Measurements from ENCODE around the gene BAK1.
A peak's percentile ranks its signal among the peaks of the same experiment; 100 is the strongest.

Gene BAK1

DNA sequence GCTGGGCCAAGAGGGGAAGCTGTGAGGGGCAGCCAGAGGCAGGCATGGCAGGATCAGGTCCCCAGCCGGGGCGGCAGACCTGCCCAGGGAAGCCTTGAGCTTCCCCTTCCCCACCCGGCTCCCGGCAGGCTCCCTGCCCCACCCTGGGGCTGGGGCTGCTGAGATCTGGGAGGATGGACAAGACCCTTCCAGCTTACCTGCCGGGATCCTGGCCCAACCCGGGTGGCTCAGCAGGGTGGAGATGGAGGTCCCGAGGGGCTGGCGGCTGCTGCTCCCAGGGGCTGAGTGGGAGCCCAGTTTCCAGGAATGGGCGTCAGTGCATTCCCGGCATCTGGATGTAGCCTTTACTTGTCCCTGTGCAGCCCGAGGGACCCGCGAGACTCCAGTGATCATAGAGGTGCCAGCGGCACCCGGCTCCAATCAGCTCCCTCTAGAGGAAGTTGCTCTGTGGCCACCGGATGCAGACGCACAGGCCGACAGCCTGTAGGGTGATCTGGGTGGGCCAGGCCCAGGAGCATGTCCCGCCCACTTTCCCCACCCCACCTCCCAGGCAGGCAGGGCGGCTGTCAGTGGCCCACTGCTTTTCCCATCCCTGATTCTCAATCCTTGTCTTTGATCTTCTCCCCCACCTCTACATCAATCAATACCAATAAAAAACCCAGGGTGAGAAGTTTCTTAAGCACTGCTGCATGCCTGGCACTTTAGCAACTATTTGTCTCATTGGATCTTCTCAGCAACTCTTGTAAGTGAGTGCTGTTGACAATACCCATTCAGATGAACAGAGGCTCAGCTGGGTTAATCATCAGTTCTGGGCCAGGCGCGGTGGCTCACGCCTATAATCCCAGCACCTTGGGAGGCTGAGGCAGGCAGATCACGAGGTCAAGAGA is at the start of gene BAK1:
TSS of gene BAK1 (minus strand) at position 449 of the 887 bp plus-strand sequence. CDS start 2,672 bp downstream, outside the sequence.
- TF ChIP-seq POLR2A (IDR thresholded peaks at IDR 0.05; ENCODE audit: low read length) (peak; percentile 79), GATA1 (IDR thresholded peaks at IDR 0.05; ENCODE audit: low read depth, low read length) (no peak)

DNA sequence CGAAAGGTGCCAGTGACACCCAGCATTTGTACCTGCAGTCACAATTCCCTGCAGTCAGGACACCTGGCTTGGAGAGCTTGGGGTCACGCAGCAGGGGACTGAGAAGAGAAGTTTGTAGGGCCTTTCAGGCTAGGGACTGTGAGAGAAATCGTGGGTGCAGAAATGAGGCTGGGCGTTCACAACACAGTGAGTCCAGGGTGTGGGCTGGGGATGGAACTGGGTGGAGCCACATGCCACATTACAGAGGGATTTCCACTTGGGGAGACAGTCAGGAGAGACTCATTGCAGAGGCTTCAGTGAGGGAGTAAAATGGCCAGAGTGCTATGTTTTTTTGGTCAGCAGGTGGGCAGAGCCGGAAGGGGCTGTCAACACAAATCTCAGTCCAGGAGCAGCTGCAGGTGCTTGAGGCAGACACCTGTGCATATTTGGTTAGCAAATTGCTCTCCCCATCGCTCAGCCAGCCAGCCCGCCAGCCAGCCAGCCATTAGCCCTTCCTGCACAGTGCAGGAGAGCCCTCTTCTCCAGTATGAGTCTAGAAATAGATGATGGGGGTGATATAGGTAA is 48.4 kb upstream of the BAK1 start:
- TF ChIP-seq GATA1 (IDR thresholded peaks at IDR 0.05; ENCODE audit: low read depth, low read length) (no peak), POLR2A (IDR thresholded peaks at IDR 0.05; ENCODE audit: low read length) (no peak)
- no peak for DNase-seq

More for the DNA sequence above, at the start of gene BAK1:
- DNase-seq: peak; percentile 87

DNA sequence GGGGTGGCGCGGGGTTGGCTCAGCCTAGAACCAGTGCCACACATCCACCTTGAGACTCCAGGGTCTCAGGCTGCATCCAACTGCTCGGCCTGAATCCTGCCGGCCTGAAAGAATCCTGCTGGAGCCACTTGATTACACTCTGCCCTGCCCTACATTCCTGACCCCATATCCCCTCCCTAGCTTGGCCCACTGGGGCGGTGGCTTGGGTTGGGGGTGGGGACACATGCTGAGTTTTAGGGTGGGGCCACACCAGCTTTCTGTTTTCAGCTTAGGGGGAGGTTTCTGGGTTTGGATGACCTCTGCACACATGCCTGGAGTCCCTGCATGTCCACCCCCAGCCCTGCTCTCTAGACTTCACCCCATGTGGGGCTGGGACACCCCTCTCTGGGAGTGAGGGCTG is 47.8 kb upstream of the BAK1 start:
- no peak for TF ChIP-seq POLR2A (IDR thresholded peaks at IDR 0.05; ENCODE audit: low read length)
- no peak for TF ChIP-seq GATA1 (IDR thresholded peaks at IDR 0.05; ENCODE audit: low read depth, low read length)
- DNase-seq: no peak

DNA sequence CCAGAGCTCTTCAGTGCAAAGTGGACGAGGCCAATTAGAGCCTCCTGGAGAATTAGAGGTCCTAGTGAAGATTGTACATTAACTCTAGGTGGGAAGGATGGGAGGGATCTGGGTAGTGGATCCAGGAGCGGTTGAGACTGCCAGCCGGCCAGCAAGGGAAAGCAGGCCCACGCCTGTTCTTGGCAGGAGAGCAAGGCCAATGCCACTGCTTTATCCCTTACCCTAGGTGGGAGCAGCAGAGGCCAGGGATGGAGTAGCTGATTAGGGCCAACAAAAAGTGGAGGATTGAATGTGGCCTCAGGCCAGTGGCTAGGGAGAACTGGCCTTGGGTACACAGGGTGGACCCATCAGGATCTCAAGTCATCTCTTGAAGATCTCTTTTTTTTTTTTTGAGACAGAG is 44.8 kb upstream of the BAK1 start:
- TF ChIP-seq GATA1 (IDR thresholded peaks at IDR 0.05; ENCODE audit: low read depth, low read length): no peak
- TF ChIP-seq POLR2A (IDR thresholded peaks at IDR 0.05; ENCODE audit: low read length): no peak
- DNase-seq: no peak

DNA sequence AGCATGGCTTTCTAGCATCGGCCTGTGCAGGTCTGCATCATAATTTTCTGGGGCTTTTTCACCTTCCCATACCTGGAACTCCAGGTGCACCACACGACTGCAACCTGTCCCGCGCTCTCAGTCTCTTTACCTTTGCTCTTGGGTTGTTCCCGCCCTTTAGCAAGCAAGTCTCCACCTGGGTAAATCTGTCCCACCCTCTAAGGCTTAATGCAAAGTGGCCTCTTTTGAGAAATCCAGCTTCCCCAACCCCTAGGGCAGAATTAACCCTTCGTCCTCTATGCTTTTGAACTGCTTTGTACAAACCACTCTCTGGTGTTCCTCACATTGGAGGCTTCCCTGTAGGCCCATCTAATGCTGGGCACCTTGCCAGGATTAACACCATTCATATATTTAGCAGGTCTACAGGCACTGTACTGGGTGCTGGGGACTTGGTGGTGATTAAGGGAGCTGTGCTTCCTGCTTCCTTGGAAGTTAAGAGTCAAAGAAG is 43.9 kb upstream of the BAK1 start:
- no peak for DNase-seq
- TF ChIP-seq POLR2A (IDR thresholded peaks at IDR 0.05; ENCODE audit: low read length) (no peak), GATA1 (IDR thresholded peaks at IDR 0.05; ENCODE audit: low read depth, low read length) (no peak)

DNA sequence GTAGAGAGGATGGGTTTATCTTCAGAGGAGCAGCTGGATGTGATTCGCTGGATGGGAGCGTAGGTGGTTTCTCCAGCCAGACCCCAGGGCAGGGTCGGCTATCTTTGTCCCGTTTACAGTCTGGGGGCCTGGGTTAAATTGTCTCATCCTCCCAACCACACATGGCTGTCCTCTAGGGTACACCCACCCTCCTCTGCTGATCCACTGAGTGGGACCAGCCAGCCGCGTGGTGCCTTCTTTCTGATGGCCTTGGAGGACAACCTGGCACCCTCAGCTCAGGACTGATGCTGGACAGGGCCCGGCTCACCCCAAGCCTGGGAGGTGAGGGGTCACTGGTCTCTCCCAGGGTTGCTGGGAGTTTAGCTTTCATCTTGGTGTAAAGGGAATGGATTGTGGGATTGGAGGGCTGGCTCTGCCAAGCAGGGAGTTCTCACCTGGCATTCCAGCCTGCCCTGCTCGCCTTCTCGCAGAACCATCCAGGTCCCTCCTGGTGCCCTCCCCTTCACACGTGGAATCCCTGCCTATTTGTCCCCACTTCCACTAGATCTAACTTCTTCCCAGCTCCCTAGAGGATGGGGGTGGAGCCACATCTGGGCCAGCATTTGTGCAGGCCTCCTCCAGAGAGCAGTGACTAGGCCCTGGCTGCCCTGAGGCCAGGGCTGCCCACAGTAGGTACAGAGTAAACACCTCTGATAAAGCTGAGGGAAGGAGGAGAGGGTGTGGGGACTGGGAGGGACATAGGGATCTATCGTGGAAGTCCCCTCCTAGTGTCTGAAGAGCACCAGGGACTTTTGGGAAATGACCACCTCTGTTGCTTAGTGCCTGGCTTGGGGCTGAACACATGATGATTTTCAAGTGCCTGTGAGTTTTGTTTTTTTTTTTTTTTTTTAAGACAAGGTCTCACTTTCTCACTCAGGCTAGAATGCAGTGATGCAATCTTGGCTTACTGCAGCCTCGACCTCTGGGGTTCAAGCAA is 42.7 kb upstream of the BAK1 start:
- no peak for DNase-seq

DNA sequence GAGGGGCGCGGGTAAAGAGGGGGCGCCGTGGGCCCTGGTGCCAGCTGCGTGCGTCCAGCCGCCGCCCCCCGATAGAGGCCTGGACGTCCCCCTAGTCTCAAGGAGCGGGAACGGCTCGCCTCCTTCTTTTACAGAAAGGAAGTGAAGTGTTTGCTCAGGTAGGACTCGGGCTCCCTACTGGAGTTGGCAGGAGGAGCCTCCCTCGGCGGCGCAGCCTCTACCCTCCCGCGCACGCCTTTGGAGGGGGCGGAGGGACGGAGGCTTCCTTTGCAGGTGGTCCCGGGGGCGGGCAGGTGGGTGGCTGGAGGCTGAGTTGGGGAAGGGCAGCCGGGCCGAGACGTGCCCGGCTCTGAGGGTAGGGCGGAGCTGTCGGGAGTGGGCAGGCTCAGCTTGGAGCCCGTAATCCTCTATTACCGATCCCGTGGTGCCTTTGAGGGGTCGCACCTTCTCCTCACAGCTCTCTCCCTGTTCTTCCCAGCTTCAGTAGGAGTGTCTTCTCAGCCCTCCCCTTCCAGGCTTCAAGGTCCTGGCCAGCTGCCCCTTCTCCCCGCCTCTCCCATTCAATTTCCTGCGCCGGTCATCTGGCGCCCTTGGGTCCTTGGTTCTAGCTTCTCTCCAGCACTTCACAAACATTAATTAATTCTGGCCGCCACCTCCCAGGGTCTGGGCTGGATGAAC is 41.8 kb upstream of the BAK1 start:
- DNase-seq: no peak

More for the DNA sequence above, 42.7 kb upstream of the BAK1 start:
- TF ChIP-seq GATA1 (IDR thresholded peaks at IDR 0.05; ENCODE audit: low read depth, low read length): no peak
- TF ChIP-seq POLR2A (IDR thresholded peaks at IDR 0.05; ENCODE audit: low read length): no peak

DNA sequence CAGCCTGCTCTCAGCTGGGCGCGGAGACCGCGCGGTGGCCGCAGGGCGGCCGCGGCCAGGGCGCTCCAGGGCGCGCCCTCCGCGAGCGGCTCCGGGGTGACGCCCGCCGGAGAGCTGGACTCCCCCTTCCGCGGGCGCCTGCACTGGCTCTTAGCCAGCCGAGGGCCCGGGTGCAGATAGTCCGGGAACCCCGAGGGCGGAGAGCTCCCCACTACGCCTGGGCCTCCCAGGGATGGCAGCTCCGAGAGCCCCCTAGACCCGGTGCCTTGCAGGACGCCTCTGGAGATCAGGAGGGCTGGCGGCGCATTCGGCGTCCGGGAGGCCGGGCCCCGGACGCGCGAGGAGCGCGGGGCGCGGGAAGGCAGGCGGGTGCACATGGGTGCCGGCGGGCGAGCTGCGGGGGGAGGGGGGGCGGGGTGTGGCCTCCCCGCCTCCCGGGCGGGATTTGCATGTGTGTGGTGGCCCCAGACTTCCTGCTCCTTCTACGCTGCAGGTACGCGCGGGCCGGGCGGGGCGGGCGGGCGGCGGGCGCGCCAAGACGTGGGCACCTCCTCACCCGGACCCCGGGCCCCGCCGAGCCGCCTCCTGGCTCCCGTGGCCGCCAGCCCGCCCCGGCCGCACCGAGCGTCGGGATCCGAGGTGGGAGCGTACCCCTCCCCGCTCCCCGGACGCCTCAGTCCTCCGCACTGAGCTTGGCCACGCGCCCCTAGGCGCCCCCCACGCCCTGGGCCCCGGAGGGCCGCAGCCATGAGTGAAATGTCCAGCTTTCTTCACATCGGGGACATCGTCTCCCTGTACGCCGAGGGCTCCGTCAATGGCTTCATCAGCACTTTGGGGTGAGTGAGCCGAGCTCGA is 41.0 kb upstream of the BAK1 start, which contains the start of gene ITPR3:
TSS of gene ITPR3 (plus strand) at position 467 of the 855 bp plus-strand sequence. CDS start at position 748, 281 bp downstream.
- DNase-seq: peak; percentile 49 to 59
- TF ChIP-seq POLR2A (IDR thresholded peaks at IDR 0.05; ENCODE audit: low read length): no peak
- no peak for TF ChIP-seq GATA1 (IDR thresholded peaks at IDR 0.05; ENCODE audit: low read depth, low read length)

More for the DNA sequence above, 41.8 kb upstream of the BAK1 start:
- no peak for TF ChIP-seq GATA1 (IDR thresholded peaks at IDR 0.05; ENCODE audit: low read depth, low read length)
- TF ChIP-seq POLR2A (IDR thresholded peaks at IDR 0.05; ENCODE audit: low read length): no peak

DNA sequence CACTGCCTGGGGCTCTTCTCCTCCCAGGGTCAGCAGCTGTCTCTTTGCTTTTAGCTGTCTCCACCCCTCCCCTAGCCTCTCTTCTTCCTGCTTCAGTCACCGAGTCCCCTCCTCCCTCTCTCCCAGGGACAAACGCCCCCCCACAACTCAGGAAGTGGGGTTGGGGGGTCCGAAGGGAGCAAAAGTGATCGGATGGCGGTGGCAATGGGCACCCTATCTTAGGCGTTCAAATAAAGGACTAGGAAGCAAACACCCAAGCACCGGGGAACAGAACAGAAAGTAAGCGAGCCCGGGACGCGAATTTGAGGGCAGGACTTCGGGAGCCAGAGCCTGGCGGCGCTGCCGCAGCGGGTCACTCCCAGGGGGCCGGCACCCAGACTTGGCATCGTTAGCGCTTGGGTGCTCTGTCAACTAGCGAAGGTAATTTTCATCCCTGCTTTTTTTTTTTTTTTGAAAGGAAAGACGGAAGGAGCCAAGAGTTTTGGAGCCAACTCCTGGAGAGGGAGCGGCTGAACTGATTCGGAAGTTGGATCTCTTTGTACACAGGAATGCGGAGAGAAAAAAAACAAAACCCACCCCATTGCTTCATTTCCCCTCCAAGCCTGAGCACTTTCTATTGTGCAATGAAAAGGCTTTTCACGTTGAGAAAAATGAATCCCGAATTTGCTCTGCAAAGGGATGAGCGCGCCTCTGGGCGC is 40.2 kb upstream of the BAK1 start:
- DNase-seq: no peak
- TF ChIP-seq POLR2A (IDR thresholded peaks at IDR 0.05; ENCODE audit: low read length): no peak
- no peak for TF ChIP-seq GATA1 (IDR thresholded peaks at IDR 0.05; ENCODE audit: low read depth, low read length)

DNA sequence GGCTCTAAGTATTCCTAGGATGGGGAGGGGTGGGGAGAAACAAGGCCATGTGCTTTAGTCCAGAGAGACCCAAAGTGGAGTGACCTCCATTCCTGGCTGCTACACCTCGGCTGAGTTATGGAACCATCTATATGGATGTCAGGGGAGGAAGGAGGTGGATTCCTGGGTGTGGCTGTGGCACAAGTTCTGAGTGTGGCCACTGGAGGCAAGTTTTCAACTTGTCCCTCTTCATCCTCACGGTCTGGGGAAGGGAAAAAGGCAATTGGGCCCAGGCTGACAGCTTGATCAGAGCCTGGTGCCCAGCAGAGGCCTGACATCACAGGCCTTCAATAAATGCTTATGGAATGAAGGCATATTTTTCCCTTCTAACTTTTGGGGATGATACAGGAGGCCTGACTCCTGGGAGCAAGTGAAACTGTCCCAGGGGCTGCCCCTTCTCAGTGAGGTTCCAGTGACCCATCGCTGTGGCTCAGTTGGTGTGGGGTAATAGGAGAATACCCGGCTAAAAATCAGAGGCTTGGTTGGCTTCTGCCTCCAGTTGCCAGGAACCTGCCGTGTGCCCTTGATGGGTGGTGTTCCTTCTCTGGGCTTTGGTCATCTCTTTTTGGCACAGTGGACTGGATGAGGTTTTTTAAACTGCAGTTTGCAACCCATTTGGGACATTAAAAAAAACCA is 39.2 kb upstream of the BAK1 start:
- no peak for DNase-seq
- TF ChIP-seq GATA1 (IDR thresholded peaks at IDR 0.05; ENCODE audit: low read depth, low read length) (no peak), POLR2A (IDR thresholded peaks at IDR 0.05; ENCODE audit: low read length) (no peak)

DNA sequence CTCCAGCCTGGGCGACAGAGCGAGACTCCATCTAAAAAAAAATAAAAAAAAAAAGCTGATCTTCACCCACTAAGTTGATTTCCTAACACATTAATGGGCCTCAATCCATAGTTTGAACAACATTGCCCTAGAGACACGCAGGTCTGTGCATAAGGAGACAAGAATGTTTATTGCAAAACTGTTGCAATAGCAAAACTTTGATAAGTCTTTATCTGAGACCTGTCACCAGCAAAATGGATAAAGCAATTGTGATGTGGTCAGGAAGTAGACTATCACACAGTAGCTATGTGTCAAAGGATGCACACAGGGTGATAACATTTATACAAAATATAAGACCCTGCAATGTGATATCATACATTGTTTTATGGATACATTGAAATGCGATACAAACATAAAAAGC is 36.8 kb upstream of the BAK1 start:
- peak; percentile 12 to 66 for DNase-seq
- TF ChIP-seq GATA1 (IDR thresholded peaks at IDR 0.05; ENCODE audit: low read depth, low read length) (no peak), POLR2A (IDR thresholded peaks at IDR 0.05; ENCODE audit: low read length) (no peak)

Measured in erythroblast (primary cell).